GM23338 (cell line): ENCODE measurements around the gene GPHN. TPM values are rescaled to one million over a fixed set of nuclear protein-coding genes. Genes with fewer than 3 reads are reported as not detected.

Source experiments
- ATAC-seq: fragments of 200-7000 bp; cut with Tn5 transposase; 3 replicates; pipeline ENCODE4 v1.9.1; 2020
- DNase-seq: peaks from one replicate; pipeline ENCODE4 v3.0.0-alpha.2; 2015; ENCODE audit warnings: low spot score
- H2AFZ ChIP-seq: fragments of 200-600 bp; sonication (generic); 2 replicates; pipeline ENCODE4 v1.8.0; 2016; ENCODE audit warnings: antibody characterized with exemption, mild to moderate bottlenecking, moderate library complexity
- H3F3A ChIP-seq: fragments of 200-600 bp; sonication (generic); replicated peaks from 2 replicates; pipeline ENCODE4 v1.8.0; 2017; ENCODE audit warnings: antibody characterized with exemption, mixed run types, low read depth
- H3K27ac ChIP-seq: fragments of 200-600 bp; sonication (generic); 2 replicates; pipeline ENCODE4 v1.6.1; 2016; ENCODE audit warnings: low read depth
- H3K27me3 ChIP-seq: fragments of 200-600 bp; sonication (generic); 2 replicates; pipeline ENCODE4 v1.8.0; 2016; ENCODE audit warnings: mild to moderate bottlenecking, mixed run types, moderate library complexity; ENCODE audit not compliant: insufficient read depth
- H3K36me3 ChIP-seq: fragments of 200-600 bp; sonication (generic); 2 replicates; pipeline ENCODE4 v1.8.0; 2016; ENCODE audit warnings: mild to moderate bottlenecking; ENCODE audit not compliant: insufficient read depth
- H3K4me1 ChIP-seq: fragments of 200-600 bp; sonication (generic); 2 replicates; pipeline ENCODE4 v1.8.0; 2016; ENCODE audit warnings: mild to moderate bottlenecking, moderate library complexity; ENCODE audit not compliant: insufficient read depth
- H3K4me2 ChIP-seq: fragments of 200-600 bp; sonication (generic); 2 replicates; pipeline ENCODE4 v1.7.1; 2017; ENCODE audit warnings: mixed run types
- H3K4me3 ChIP-seq: fragments of 200-600 bp; sonication (generic); 2 replicates; pipeline ENCODE4 v1.6.1; 2016; ENCODE audit warnings: mixed run types
- H3K79me2 ChIP-seq: fragments of 200-600 bp; sonication (generic); replicated peaks from 2 replicates; pipeline ENCODE4 v1.8.0; 2017; ENCODE audit warnings: mild to moderate bottlenecking; ENCODE audit not compliant: insufficient read depth
- H3K9me2 ChIP-seq: fragments of 200-600 bp; sonication (generic); 2 replicates; pipeline ENCODE4 v1.8.0; 2017; ENCODE audit not compliant: insufficient read depth
- H4K20me1 ChIP-seq: fragments of 200-600 bp; sonication (generic); replicated peaks from 2 replicates; pipeline ENCODE4 v1.8.0; 2017; ENCODE audit warnings: mild to moderate bottlenecking; ENCODE audit not compliant: insufficient read depth
- H3K27ac Mint-ChIP-seq: 2 replicates; pipeline ENCODE4 v1.8.0; 2020; ENCODE audit warnings: inconsistent platforms, mild to moderate bottlenecking, moderate library complexity, mixed read lengths
- H3K27me3 Mint-ChIP-seq: 3 replicates; pipeline ENCODE4 v1.8.0; 2022; ENCODE audit warnings: low read depth, mild to moderate bottlenecking, moderate library complexity, mixed read lengths, inconsistent platforms; ENCODE audit not compliant: insufficient read depth, poor library complexity
- H3K36me3 Mint-ChIP-seq: 3 replicates; pipeline ENCODE4 v1.8.0; 2021; ENCODE audit warnings: low read depth, mild to moderate bottlenecking, inconsistent platforms, moderate library complexity, mixed read lengths
- H3K4me1 Mint-ChIP-seq: 3 replicates; pipeline ENCODE4 v1.8.0; 2020; ENCODE audit warnings: mild to moderate bottlenecking, inconsistent platforms, mixed read lengths
- H3K4me3 Mint-ChIP-seq: 3 replicates; pipeline ENCODE4 v1.8.0; 2021; ENCODE audit warnings: moderate library complexity, mild to moderate bottlenecking, inconsistent platforms, mixed read lengths
- H3K9me3 Mint-ChIP-seq: 3 replicates; pipeline ENCODE4 v1.8.0; 2020; ENCODE audit warnings: moderate library complexity, mild to moderate bottlenecking, inconsistent platforms, mixed read lengths
- CREB1 ChIP-seq: fragments of 250-450 bp; sonication (Bioruptor Pico); IDR thresholded peaks from 2 replicates; pipeline ENCODE4 v1.5.0; 2020; ENCODE audit warnings: low read depth, mild to moderate bottlenecking, moderate library complexity
- JUNB ChIP-seq: IDR thresholded peaks from one replicate; pipeline ENCODE4 v1.6.1; 2016; ENCODE audit warnings: antibody characterized with exemption; ENCODE audit not compliant: unreplicated experiment
- POLR2AphosphoS5 ChIP-seq: IDR thresholded peaks from 2 replicates; pipeline ENCODE4 v1.6.1; 2016; ENCODE audit warnings: antibody characterized with exemption, low read depth
- polyA plus RNA-seq: library from polyadenylated mRNA; unstranded; fragments of >200 nt; fragmentation: Nextera tagmentation; extraction: Ambion mirVana; gene quantifications from 2 replicates; pipeline ENCODE4 v1.2.1, GENCODE V29; 2016
- total RNA-seq: library from RNA; depleted of rRNA; stranded (reverse); fragments of >200 nt; shearing (Covaris generic); gene quantifications from 2 replicates; pipeline ENCODE4 v1.2.3, GENCODE V29; 2014
- TF ChIP-seq, protein P1 (sequence below): fragments of 250-450 bp; sonication (Bioruptor Pico); IDR thresholded peaks from 2 replicates; pipeline ENCODE4 v1.5.0; 2020; ENCODE audit warnings: mild to moderate bottlenecking, moderate library complexity
- TF ChIP-seq, protein P2 (sequence below), 2 experiments: fragments of 200-600 bp in 1 of 2; sonication (generic) in 1 of 2; conservative IDR thresholded peaks; 2 replicates each; pipeline versions ENCODE4 v1.5.1 to v1.6.1; 2016 to 2017; ENCODE audit warnings: antibody characterized with exemption in 2 of 2, low read depth in 2 of 2, mild to moderate bottlenecking in 2 of 2, moderate library complexity in 1 of 2

Gene GPHN
- total and polyA plus RNA-seq, 2 experiments from 2014 or later = 17.6 to 20.6 TPM

DNA sequence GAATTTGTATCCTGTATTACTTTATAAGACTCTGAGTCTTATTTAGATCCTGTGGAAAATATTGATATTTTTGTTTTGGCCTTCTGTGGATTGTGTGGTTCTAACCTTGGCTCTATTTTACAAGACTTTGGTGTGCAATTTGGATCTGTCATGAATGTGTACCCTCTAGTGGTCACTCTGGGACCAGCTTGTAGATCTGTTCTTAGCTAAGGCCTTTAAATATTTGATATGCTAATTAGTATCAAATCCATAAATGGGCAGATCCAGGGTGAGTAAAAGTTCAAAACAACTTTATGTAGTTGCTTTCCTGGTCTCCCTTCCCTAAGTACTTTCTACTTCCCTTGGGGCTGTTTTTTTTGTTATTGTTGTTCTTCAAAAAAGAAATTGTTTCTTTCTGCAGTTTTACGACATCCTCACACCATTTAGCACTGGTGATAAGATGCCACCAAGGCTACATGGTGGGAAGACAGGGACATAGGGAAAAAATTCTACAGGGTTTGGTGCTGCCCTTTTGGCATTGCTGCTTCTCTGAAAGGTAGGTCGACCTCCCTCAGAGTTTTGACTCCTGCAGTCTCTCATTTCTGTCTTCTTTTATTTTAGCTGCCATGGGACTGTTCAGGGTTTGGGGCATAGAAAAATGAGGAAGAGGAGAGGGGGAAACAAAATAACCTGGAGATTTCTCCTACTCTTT is 238.5 kb downstream of the GPHN start:
- no peak overlapping the region for H3K4me2 ChIP-seq
- no peak overlapping the region for H3K27ac ChIP-seq
- Mint-ChIP-seq H3K27me3 (no peaks in the 10 kb centered on the region), H3K36me3 (no peaks in the 10 kb centered on the region), H3K4me1 (no peaks in the 10 kb centered on the region), H3K9me3 (no peaks in the 10 kb centered on the region), H3K4me3 (no peak overlapping the region), H3K27ac (no peak overlapping the region)
- no peaks in the 10 kb centered on the region for H3F3A ChIP-seq
- DNase-seq = peak; percentile 57
- ATAC-seq = peak; percentile 50
- no peaks in the 10 kb centered on the region for H3K9me2 ChIP-seq
- no peak overlapping the region for H2AFZ ChIP-seq
- H4K20me1 ChIP-seq = no peaks in the 10 kb centered on the region
- TF ChIP-seq, protein P1, sequence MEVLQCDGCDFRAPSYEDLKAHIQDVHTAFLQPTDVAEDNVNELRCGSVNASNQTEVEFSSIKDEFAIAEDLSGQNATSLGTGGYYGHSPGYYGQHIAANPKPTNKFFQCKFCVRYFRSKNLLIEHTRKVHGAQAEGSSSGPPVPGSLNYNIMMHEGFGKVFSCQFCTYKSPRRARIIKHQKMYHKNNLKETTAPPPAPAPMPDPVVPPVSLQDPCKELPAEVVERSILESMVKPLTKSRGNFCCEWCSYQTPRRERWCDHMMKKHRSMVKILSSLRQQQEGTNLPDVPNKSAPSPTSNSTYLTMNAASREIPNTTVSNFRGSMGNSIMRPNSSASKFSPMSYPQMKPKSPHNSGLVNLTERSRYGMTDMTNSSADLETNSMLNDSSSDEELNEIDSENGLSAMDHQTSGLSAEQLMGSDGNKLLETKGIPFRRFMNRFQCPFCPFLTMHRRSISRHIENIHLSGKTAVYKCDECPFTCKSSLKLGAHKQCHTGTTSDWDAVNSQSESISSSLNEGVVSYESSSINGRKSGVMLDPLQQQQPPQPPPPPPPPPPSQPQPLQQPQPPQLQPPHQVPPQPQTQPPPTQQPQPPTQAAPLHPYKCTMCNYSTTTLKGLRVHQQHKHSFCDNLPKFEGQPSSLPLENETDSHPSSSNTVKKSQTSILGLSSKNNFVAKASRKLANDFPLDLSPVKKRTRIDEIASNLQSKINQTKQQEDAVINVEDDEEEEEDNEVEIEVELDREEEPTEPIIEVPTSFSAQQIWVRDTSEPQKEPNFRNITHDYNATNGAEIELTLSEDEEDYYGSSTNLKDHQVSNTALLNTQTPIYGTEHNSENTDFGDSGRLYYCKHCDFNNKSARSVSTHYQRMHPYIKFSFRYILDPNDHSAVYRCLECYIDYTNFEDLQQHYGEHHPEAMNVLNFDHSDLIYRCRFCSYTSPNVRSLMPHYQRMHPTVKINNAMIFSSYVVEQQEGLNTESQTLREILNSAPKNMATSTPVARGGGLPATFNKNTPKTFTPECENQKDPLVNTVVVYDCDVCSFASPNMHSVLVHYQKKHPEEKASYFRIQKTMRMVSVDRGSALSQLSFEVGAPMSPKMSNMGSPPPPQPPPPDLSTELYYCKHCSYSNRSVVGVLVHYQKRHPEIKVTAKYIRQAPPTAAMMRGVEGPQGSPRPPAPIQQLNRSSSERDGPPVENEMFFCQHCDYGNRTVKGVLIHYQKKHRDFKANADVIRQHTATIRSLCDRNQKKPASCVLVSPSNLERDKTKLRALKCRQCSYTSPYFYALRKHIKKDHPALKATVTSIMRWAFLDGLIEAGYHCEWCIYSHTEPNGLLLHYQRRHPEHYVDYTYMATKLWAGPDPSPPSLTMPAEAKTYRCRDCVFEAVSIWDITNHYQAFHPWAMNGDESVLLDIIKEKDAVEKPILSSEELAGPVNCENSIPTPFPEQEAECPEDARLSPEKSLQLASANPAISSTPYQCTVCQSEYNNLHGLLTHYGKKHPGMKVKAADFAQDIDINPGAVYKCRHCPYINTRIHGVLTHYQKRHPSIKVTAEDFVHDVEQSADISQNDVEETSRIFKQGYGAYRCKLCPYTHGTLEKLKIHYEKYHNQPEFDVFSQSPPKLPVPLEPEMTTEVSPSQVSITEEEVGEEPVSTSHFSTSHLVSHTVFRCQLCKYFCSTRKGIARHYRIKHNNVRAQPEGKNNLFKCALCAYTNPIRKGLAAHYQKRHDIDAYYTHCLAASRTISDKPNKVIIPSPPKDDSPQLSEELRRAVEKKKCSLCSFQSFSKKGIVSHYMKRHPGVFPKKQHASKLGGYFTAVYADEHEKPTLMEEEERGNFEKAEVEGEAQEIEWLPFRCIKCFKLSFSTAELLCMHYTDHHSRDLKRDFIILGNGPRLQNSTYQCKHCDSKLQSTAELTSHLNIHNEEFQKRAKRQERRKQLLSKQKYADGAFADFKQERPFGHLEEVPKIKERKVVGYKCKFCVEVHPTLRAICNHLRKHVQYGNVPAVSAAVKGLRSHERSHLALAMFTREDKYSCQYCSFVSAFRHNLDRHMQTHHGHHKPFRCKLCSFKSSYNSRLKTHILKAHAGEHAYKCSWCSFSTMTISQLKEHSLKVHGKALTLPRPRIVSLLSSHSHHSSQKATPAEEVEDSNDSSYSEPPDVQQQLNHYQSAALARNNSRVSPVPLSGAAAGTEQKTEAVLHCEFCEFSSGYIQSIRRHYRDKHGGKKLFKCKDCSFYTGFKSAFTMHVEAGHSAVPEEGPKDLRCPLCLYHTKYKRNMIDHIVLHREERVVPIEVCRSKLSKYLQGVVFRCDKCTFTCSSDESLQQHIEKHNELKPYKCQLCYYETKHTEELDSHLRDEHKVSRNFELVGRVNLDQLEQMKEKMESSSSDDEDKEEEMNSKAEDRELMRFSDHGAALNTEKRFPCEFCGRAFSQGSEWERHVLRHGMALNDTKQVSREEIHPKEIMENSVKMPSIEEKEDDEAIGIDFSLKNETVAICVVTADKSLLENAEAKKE (CRISPR knock-in tag) = no peak
- TF ChIP-seq POLR2AphosphoS5 (no peak), CREB1 (CRISPR knock-in tag) (no peak), JUNB (no peak)
- TF ChIP-seq, protein P2, sequence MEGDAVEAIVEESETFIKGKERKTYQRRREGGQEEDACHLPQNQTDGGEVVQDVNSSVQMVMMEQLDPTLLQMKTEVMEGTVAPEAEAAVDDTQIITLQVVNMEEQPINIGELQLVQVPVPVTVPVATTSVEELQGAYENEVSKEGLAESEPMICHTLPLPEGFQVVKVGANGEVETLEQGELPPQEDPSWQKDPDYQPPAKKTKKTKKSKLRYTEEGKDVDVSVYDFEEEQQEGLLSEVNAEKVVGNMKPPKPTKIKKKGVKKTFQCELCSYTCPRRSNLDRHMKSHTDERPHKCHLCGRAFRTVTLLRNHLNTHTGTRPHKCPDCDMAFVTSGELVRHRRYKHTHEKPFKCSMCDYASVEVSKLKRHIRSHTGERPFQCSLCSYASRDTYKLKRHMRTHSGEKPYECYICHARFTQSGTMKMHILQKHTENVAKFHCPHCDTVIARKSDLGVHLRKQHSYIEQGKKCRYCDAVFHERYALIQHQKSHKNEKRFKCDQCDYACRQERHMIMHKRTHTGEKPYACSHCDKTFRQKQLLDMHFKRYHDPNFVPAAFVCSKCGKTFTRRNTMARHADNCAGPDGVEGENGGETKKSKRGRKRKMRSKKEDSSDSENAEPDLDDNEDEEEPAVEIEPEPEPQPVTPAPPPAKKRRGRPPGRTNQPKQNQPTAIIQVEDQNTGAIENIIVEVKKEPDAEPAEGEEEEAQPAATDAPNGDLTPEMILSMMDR (conservative IDR thresholded peaks at IDR 0.05; ENCODE audit: low read depth in 2 of 2) = peak; percentile 61 to 85
- H3K4me3 ChIP-seq = no peak overlapping the region
- H3K79me2 ChIP-seq = no peaks in the 10 kb centered on the region
- H3K4me1 ChIP-seq = no peaks in the 10 kb centered on the region
- no peaks in the 10 kb centered on the region for H3K27me3 ChIP-seq
- no peaks in the 10 kb centered on the region for H3K36me3 ChIP-seq
